K562 (cell line): Measurements from ENCODE around the gene MORC1. TPM values are rescaled to one million over a fixed set of nuclear protein-coding genes. Genes with fewer than 3 reads are reported as not detected.
A peak's percentile ranks its signal among the peaks of the same experiment; 100 is the strongest.

Experiments
- ATF1 ChIP-seq, 2 experiments: fragments of 450-650 bp in 1 of 2; IDR thresholded peaks; 2 replicates each; pipeline ENCODE4 v1.6.1; 2016; ENCODE audit warnings: missing compliant biosample characterization in 1 of 2, missing genetic modification characterization in 1 of 2
- BCOR ChIP-seq: fragments of 450-650 bp; IDR thresholded peaks from 2 replicates; pipeline ENCODE4 v1.6.1; 2016
- CBX2 ChIP-seq: fragments of 200-600 bp; sonication (generic); IDR thresholded peaks from one replicate; pipeline ENCODE4 v1.6.1; 2012; ENCODE audit warnings: mild to moderate bottlenecking, low read length, inconsistent platforms; ENCODE audit not compliant: insufficient read depth, poor library complexity, severe bottlenecking
- CTBP1 ChIP-seq: fragments of 450-650 bp; IDR thresholded peaks from 2 replicates; pipeline ENCODE4 v1.6.1; 2016; ENCODE audit warnings: borderline replicate concordance
- DIDO1 ChIP-seq: fragments of 450-650 bp; IDR thresholded peaks from 2 replicates; pipeline ENCODE4 v1.6.1; 2016; ENCODE audit warnings: low read depth, missing biosample characterization, missing genetic modification characterization
- EGR1 ChIP-seq: fragments of 450-650 bp; conservative IDR thresholded peaks from 2 replicates; pipeline ENCODE4 v1.6.1; 2017; ENCODE audit warnings: mild to moderate bottlenecking
- MAFG ChIP-seq: fragments of 450-650 bp; conservative IDR thresholded peaks from 2 replicates; pipeline ENCODE4 v1.6.1; 2016; ENCODE audit warnings: missing genetic modification characterization, missing compliant biosample characterization
- MAZ ChIP-seq, 2 experiments: fragments of 450-650 bp in 1 of 2; sonication (generic) in 1 of 2; formaldehyde crosslinking; IDR thresholded peaks in 1 of 2; conservative IDR thresholded peaks in 1 of 2; 2 replicates each; pipeline versions ENCODE4 v1.4.0 to v1.5.0; 2020; ENCODE audit warnings: mild to moderate bottlenecking in 1 of 2, missing genetic modification reagents in 1 of 2
- MTA3 ChIP-seq: fragments of 450-650 bp; formaldehyde crosslinking; IDR thresholded peaks from 2 replicates; pipeline ENCODE4 v1.6.1; 2017; ENCODE audit warnings: mild to moderate bottlenecking, borderline replicate concordance
- NCOA2 ChIP-seq, 2 experiments: fragments of 450-650 bp; IDR thresholded peaks; 2 replicates each; pipeline ENCODE4 v1.6.1; 2018; ENCODE audit warnings: mild to moderate bottlenecking in 2 of 2, moderate library complexity in 1 of 2; ENCODE audit not compliant: partially characterized antibody in 2 of 2
- NRF1 ChIP-seq, 2 experiments: fragments of 450-650 bp; IDR thresholded peaks in 1 of 2; conservative IDR thresholded peaks in 1 of 2; 2 replicates each; pipeline ENCODE4 v1.6.1; 2014; ENCODE audit warnings: mild to moderate bottlenecking in 2 of 2
- POLR3A ChIP-seq: IDR thresholded peaks from 2 replicates; pipeline ENCODE4 v1.6.1; 2011; ENCODE audit warnings: borderline replicate concordance, mild to moderate bottlenecking, moderate library complexity; ENCODE audit not compliant: insufficient read length, insufficient read depth; ENCODE audit errors: extremely low read depth
- PRPF4 ChIP-seq: fragments of 200-400 bp; formaldehyde crosslinking; IDR thresholded peaks from one replicate; pipeline ENCODE4 v1.6.1; 2017; ENCODE audit warnings: low read length, low read depth, mild to moderate bottlenecking; ENCODE audit not compliant: insufficient read depth, poor library complexity, severe bottlenecking
- SAFB ChIP-seq: fragments of 200-400 bp; formaldehyde crosslinking; IDR thresholded peaks from 2 replicates; pipeline ENCODE4 v1.6.1; 2017; ENCODE audit warnings: low read depth, low read length, borderline replicate concordance
- polyA plus RNA-seq, 8 experiments: library from polyadenylated mRNA; depleted of rRNA in 4 of 8; stranded (reverse) in 5 of 8; unstranded in 3 of 8; fragments of >200 nt; fragmentation: Nextera tagmentation in 2 of 8; fragmentation: Illumina TruSeq in 1 of 8; extraction: Ambion mirVana in 2 of 8; extraction: Trizol in 1 of 8; gene quantifications; 2 replicates each; pipeline versions ENCODE4 v1.2.1 to v1.2.3, GENCODE V29; 2011 to 2014; ENCODE audit warnings: inconsistent platforms in 1 of 8, missing spikeins in 1 of 8
- total RNA-seq, 7 experiments: library from RNA; depleted of rRNA in 6 of 7; stranded (reverse); fragments of >200 nt in 6 of 7; fragmentation: Illumina TruSeq in 2 of 7; extraction: Trizol in 2 of 7; gene quantifications; 2 replicates each; pipeline versions ENCODE4 v1.2.1 to v1.2.3, GENCODE V29; 2011 to 2021; ENCODE audit warnings: low replicate concordance in 1 of 7
- TF ChIP-seq, protein P1 (sequence below): IDR thresholded peaks from 2 replicates; pipeline ENCODE4 v1.6.1; 2011; ENCODE audit warnings: borderline replicate concordance, low read depth, mild to moderate bottlenecking, moderate library complexity, low read length; ENCODE audit not compliant: insufficient read depth, poor library complexity, severe bottlenecking
- TF ChIP-seq, protein P2 (sequence below): sonication (generic); formaldehyde crosslinking; IDR thresholded peaks from 2 replicates; pipeline ENCODE4 v1.8.0; 2022; ENCODE audit warnings: missing genetic modification reagents, mild to moderate bottlenecking, moderate library complexity, borderline replicate concordance
- TF ChIP-seq, protein P3 (sequence below): sonication (generic); formaldehyde crosslinking; IDR thresholded peaks from 2 replicates; pipeline ENCODE4 v1.5.0; 2020; ENCODE audit warnings: missing genetic modification reagents
- TF ChIP-seq, protein P4 (sequence below), 2 experiments: fragments of 450-650 bp; conservative IDR thresholded peaks; 2 replicates each; pipeline ENCODE4 v1.6.1; 2017; ENCODE audit warnings: mild to moderate bottlenecking in 2 of 2, moderate library complexity in 2 of 2
- TF ChIP-seq, protein P5 (sequence below), 2 experiments: IDR thresholded peaks; 2 replicates each; pipeline ENCODE4 v1.6.1; 2011; ENCODE audit warnings: borderline replicate concordance in 1 of 2, control low read depth in 1 of 2, low read depth in 1 of 2, low read length in 1 of 2, mild to moderate bottlenecking in 1 of 2, mixed read lengths in 1 of 2, moderate library complexity in 1 of 2; ENCODE audit not compliant: insufficient read depth in 1 of 2, insufficient read length in 1 of 2, poor library complexity in 1 of 2, severe bottlenecking in 1 of 2; ENCODE audit errors: extremely low read depth in 1 of 2

MORC1 gene
- total and polyA plus RNA-seq, 9 of the 15 experiments (the other 6 are each of a cell fraction or from before 2014, with no cell fraction given): 0.08 to 0.41 (median 0.30) TPM; not detected in 1

DNA sequence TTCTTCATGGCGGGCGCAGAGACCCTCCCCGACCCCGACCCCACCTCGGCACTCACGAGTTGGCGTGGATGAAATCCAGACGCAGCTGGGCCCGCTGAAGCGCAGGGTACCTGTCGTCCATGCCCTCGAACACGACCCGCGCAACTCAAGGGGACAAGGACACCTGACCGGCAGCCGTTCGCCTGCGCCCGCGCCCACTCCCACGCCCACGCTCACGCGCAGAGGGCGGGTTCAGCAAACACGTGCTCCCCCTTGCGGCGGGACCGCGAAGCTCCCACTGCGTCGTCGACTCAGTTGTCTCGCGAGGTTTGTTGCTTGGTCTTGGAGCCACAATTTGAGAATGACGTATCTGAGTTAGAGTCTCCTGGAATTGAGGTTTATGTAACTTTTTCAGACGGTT lies at the start of gene MORC1 (continued):
- TF ChIP-seq, protein P1, sequence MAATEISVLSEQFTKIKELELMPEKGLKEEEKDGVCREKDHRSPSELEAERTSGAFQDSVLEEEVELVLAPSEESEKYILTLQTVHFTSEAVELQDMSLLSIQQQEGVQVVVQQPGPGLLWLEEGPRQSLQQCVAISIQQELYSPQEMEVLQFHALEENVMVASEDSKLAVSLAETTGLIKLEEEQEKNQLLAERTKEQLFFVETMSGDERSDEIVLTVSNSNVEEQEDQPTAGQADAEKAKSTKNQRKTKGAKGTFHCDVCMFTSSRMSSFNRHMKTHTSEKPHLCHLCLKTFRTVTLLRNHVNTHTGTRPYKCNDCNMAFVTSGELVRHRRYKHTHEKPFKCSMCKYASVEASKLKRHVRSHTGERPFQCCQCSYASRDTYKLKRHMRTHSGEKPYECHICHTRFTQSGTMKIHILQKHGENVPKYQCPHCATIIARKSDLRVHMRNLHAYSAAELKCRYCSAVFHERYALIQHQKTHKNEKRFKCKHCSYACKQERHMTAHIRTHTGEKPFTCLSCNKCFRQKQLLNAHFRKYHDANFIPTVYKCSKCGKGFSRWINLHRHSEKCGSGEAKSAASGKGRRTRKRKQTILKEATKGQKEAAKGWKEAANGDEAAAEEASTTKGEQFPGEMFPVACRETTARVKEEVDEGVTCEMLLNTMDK: peak; percentile 55
- TF ChIP-seq POLR3A (no peak), CTBP1 (no peak), CBX2 (no peak), DIDO1 (tag) (peak; percentile 44; the same call in 1 of the 2 replicates), MTA3 (0 out of 2 replicates have a peak, but pooled peaks have one; percentile 42), MAZ (CRISPR knock-in tag; conservative IDR thresholded peaks at IDR 0.05 in 1 of 2, IDR thresholded peaks at IDR 0.05 in 1 of 2) (no peak), NRF1 (conservative IDR thresholded peaks at IDR 0.05 in 1 of 2, IDR thresholded peaks at IDR 0.05 in 1 of 2) (peak; percentile 61 to 75), PRPF4 (no peak), NCOA2 (IDR thresholded peaks at IDR 0.05; ENCODE audit: partially characterized antibody in 2 of 2) (no peak), EGR1 (peak; percentile 96), MAFG (tag) (no peak), SAFB (peak; percentile 90), BCOR (no peak), ATF1 (CRISPR knock-in tag; IDR thresholded peaks at IDR 0.05) (no peak), ATF1 (tag; IDR thresholded peaks at IDR 0.05) (peak; percentile 67; the same call in 1 of the 2 replicates)
- TF ChIP-seq, protein P2, sequence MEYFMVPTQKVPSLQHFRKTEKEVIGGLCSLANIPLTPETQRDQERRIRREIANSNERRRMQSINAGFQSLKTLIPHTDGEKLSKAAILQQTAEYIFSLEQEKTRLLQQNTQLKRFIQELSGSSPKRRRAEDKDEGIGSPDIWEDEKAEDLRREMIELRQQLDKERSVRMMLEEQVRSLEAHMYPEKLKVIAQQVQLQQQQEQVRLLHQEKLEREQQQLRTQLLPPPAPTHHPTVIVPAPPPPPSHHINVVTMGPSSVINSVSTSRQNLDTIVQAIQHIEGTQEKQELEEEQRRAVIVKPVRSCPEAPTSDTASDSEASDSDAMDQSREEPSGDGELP (CRISPR knock-in tag): peak; percentile 34; the same call in 1 of the 2 replicates
- TF ChIP-seq, protein P3, sequence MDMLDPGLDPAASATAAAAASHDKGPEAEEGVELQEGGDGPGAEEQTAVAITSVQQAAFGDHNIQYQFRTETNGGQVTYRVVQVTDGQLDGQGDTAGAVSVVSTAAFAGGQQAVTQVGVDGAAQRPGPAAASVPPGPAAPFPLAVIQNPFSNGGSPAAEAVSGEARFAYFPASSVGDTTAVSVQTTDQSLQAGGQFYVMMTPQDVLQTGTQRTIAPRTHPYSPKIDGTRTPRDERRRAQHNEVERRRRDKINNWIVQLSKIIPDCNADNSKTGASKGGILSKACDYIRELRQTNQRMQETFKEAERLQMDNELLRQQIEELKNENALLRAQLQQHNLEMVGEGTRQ (CRISPR knock-in tag): peak; percentile 9; the same call in 1 of the 2 replicates
- TF ChIP-seq, protein P4, sequence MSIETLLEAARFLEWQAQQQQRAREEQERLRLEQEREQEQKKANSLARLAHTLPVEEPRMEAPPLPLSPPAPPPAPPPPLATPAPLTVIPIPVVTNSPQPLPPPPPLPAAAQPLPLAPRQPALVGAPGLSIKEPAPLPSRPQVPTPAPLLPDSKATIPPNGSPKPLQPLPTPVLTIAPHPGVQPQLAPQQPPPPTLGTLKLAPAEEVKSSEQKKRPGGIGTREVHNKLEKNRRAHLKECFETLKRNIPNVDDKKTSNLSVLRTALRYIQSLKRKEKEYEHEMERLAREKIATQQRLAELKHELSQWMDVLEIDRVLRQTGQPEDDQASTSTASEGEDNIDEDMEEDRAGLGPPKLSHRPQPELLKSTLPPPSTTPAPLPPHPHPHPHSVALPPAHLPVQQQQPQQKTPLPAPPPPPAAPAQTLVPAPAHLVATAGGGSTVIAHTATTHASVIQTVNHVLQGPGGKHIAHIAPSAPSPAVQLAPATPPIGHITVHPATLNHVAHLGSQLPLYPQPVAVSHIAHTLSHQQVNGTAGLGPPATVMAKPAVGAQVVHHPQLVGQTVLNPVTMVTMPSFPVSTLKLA (conservative IDR thresholded peaks at IDR 0.05): peak; percentile 27 to 29; a peak in 1 of 4 replicates
- TF ChIP-seq, protein P5, sequence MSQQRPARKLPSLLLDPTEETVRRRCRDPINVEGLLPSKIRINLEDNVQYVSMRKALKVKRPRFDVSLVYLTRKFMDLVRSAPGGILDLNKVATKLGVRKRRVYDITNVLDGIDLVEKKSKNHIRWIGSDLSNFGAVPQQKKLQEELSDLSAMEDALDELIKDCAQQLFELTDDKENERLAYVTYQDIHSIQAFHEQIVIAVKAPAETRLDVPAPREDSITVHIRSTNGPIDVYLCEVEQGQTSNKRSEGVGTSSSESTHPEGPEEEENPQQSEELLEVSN (IDR thresholded peaks at IDR 0.05; ENCODE audit: borderline replicate concordance in 1 of 2, extremely low read depth in 1 of 2, insufficient read depth in 1 of 2, insufficient read length in 1 of 2, low read depth in 1 of 2, low read length in 1 of 2, poor library complexity in 1 of 2, severe bottlenecking in 1 of 2): peak; percentile 60 to 85
